H9 (cell line): ENCODE measurements around the gene RAB3IL1. TPM values are rescaled to one million over a fixed set of nuclear protein-coding genes. Genes with fewer than 3 reads are reported as not detected.

Source experiments
- DNase-seq: peaks from one replicate; pipeline ENCODE4 v3.0.0-alpha.2; 2017
- H2AFZ ChIP-seq: one replicate; pipeline ENCODE4 v1.6.1; 2013; ENCODE audit warnings: mild to moderate bottlenecking, low read length, control low read depth, moderate library complexity
- H2AK5ac ChIP-seq: 2 replicates; pipeline ENCODE4 v1.6.1; 2013; ENCODE audit warnings: low read length, control low read depth, mixed read lengths; ENCODE audit not compliant: insufficient read length
- H2BK120ac ChIP-seq: one replicate; pipeline ENCODE4 v1.6.1; 2013; ENCODE audit warnings: low read depth, mild to moderate bottlenecking, low read length, control low read depth, inconsistent platforms; ENCODE audit not compliant: poor library complexity, severe bottlenecking
- H2BK12ac ChIP-seq: 2 replicates; pipeline ENCODE4 v1.6.1; 2013; ENCODE audit warnings: low read length, control low read depth, mixed read lengths, low read depth; ENCODE audit not compliant: insufficient read length
- H2BK15ac ChIP-seq: 2 replicates; pipeline ENCODE4 v1.6.1; 2013; ENCODE audit warnings: low read depth, low read length, control low read depth
- H2BK20ac ChIP-seq: one replicate; pipeline ENCODE4 v1.6.1; 2013; ENCODE audit warnings: low read depth, mild to moderate bottlenecking, low read length, control low read depth, inconsistent platforms; ENCODE audit not compliant: poor library complexity, severe bottlenecking
- H2BK5ac ChIP-seq: 2 replicates; pipeline ENCODE4 v1.6.1; 2013; ENCODE audit warnings: low read length, control low read depth, mixed read lengths; ENCODE audit not compliant: insufficient read length
- H3K14ac ChIP-seq: 2 replicates; pipeline ENCODE4 v1.6.1; 2013; ENCODE audit warnings: low read length, control low read depth; ENCODE audit not compliant: insufficient read depth
- H3K18ac ChIP-seq: 2 replicates; pipeline ENCODE4 v1.6.1; 2013; ENCODE audit warnings: low read depth, mild to moderate bottlenecking, mixed read lengths, low read length, control low read depth; ENCODE audit not compliant: insufficient read length
- H3K23ac ChIP-seq: 2 replicates; pipeline ENCODE4 v1.6.1; 2013; ENCODE audit warnings: low read length, control low read depth, mixed read lengths, low read depth; ENCODE audit not compliant: insufficient read length
- H3K23me2 ChIP-seq: 2 replicates; pipeline ENCODE4 v1.6.1; 2013; ENCODE audit warnings: low read depth, mild to moderate bottlenecking, mixed read lengths, low read length, control low read depth; ENCODE audit not compliant: insufficient read length, poor library complexity, severe bottlenecking
- H3K27ac ChIP-seq: 2 replicates; pipeline ENCODE4 v1.5.1; 2013; ENCODE audit warnings: low read length, control low read depth, mixed read lengths, low read depth; ENCODE audit not compliant: insufficient read length
- H3K27me3 ChIP-seq: 2 replicates; pipeline ENCODE4 v1.6.1; 2013; ENCODE audit warnings: low read length, control low read depth, inconsistent platforms; ENCODE audit not compliant: insufficient read depth
- H3K4ac ChIP-seq: 2 replicates; pipeline ENCODE4 v1.6.1; 2013; ENCODE audit warnings: low read depth, mild to moderate bottlenecking, control low read depth, inconsistent platforms, low read length, moderate library complexity
- H3K4me1 ChIP-seq: 2 replicates; pipeline ENCODE4 v1.6.1; 2013; ENCODE audit warnings: low read length, control low read depth, inconsistent platforms; ENCODE audit not compliant: insufficient read depth
- H3K4me2 ChIP-seq: 2 replicates; pipeline ENCODE4 v1.6.1; 2013; ENCODE audit warnings: low read length, control low read depth, mixed read lengths; ENCODE audit not compliant: insufficient read length, insufficient read depth
- H3K56ac ChIP-seq: 2 replicates; pipeline ENCODE4 v1.6.1; 2013; ENCODE audit warnings: low read depth, mild to moderate bottlenecking, mixed read lengths, low read length, control low read depth; ENCODE audit not compliant: insufficient read length
- H3K79me1 ChIP-seq: 2 replicates; pipeline ENCODE4 v1.6.1; 2013; ENCODE audit warnings: low read depth, mild to moderate bottlenecking, moderate library complexity, low read length, control low read depth, inconsistent platforms; ENCODE audit not compliant: insufficient read depth, poor library complexity, severe bottlenecking
- H3K79me2 ChIP-seq: 2 replicates; pipeline ENCODE4 v1.6.1; 2013; ENCODE audit warnings: low read length, control low read depth, inconsistent platforms; ENCODE audit not compliant: insufficient read depth
- H3K9ac ChIP-seq: 2 replicates; pipeline ENCODE4 v1.6.1; 2013; ENCODE audit warnings: low read length, control low read depth, mixed read lengths; ENCODE audit not compliant: insufficient read length; ENCODE audit errors: extremely low read depth
- H3K9me3 ChIP-seq: one replicate; pipeline ENCODE4 v1.6.1; 2013; ENCODE audit warnings: low read depth, low read length, inconsistent platforms; ENCODE audit not compliant: control insufficient read depth
- H3T11ph ChIP-seq: one replicate; pipeline ENCODE4 v1.6.1; 2013; ENCODE audit warnings: mild to moderate bottlenecking, low read length, control low read depth, inconsistent platforms
- H4K20me1 ChIP-seq: one replicate; pipeline ENCODE4 v1.6.1; 2013; ENCODE audit not compliant: control insufficient read depth, insufficient read length, insufficient read depth
- H4K5ac ChIP-seq: 2 replicates; pipeline ENCODE4 v1.6.1; 2013; ENCODE audit warnings: low read depth, mild to moderate bottlenecking, mixed read lengths, low read length, control low read depth; ENCODE audit not compliant: insufficient read length
- H4K8ac ChIP-seq: replicated peaks from 2 replicates; pipeline ENCODE4 v1.6.1; 2013; ENCODE audit warnings: low read length, control low read depth, mixed read lengths, low read depth; ENCODE audit not compliant: insufficient read length
- H4K91ac ChIP-seq: 2 replicates; pipeline ENCODE4 v1.6.1; 2013; ENCODE audit warnings: low read depth, mild to moderate bottlenecking, moderate library complexity, mixed read lengths, low read length, control low read depth; ENCODE audit not compliant: insufficient read length
- H3K27ac Mint-ChIP-seq, 3 experiments: 2 replicates in 2 of 3; 3 replicates in 1 of 3; pipeline ENCODE4 v1.8.0; 2020 to 2021; ENCODE audit warnings: mixed read lengths in 3 of 3, mild to moderate bottlenecking in 1 of 3, moderate library complexity in 1 of 3
- H3K27me3 Mint-ChIP-seq: 2 replicates; pipeline ENCODE4 v1.8.0; 2021; ENCODE audit warnings: low read depth, mild to moderate bottlenecking, moderate library complexity, mixed read lengths
- H3K36me3 Mint-ChIP-seq, 3 experiments: 2 replicates in 2 of 3; 3 replicates in 1 of 3; pipeline ENCODE4 v1.8.0; 2020 to 2021; ENCODE audit warnings: low read depth in 3 of 3, mixed read lengths in 3 of 3; ENCODE audit not compliant: insufficient read depth in 1 of 3
- H3K4me1 Mint-ChIP-seq, 2 experiments: 2 replicates each; pipeline ENCODE4 v1.8.0; 2020; ENCODE audit warnings: mixed read lengths in 2 of 2
- H3K4me3 Mint-ChIP-seq, 2 experiments: 2 replicates in 1 of 2; 3 replicates in 1 of 2; pipeline ENCODE4 v1.8.0; 2020 to 2021; ENCODE audit warnings: mild to moderate bottlenecking in 2 of 2, mixed read lengths in 2 of 2, moderate library complexity in 1 of 2
- H3K9me3 Mint-ChIP-seq, 2 experiments: 2 replicates in 1 of 2; 3 replicates in 1 of 2; pipeline ENCODE4 v1.8.0; 2020; ENCODE audit warnings: mild to moderate bottlenecking in 2 of 2, mixed read lengths in 2 of 2, moderate library complexity in 1 of 2
- CTCF ChIP-seq: fragments of 200-600 bp; sonication (generic); conservative IDR thresholded peaks from 3 replicates; pipeline ENCODE4 v1.8.0; 2021; ENCODE audit warnings: antibody characterized with exemption, mild to moderate bottlenecking
- WGBS: extraction: QIAGEN DNeasy Blood & Tissue Kit; methylation state at CpG from one replicate; pipeline ENCODE4 v1.1.7; 2013; ENCODE audit warnings: missing lambda C conversion rate, low lambda C conversion rate, mixed read lengths; ENCODE audit not compliant: insufficient read length; ENCODE audit errors: extremely low coverage; 5-methylcytosine and 5-hydroxymethylcytosine counted together
- total RNA-seq: library from RNA; stranded (reverse); gene quantifications from 2 replicates; pipeline ENCODE4 v1.2.1, GENCODE V29; 2021

RAB3IL1 gene
- total RNA-seq, 1 experiment from 2014 or later, result 2.4 TPM

- Histone ChIP-seq H3K23ac (no peak overlapping the region), H2BK120ac (no peak overlapping the region), H3K9ac (no peak overlapping the region), H4K5ac (no peak overlapping the region), H2BK15ac (no peak overlapping the region), H3K23me2 (no peaks in the 10 kb centered on the region), H3K4me1 (no peaks in the 10 kb centered on the region), H3K79me1 (no peaks in the 10 kb centered on the region), H4K91ac (no peak overlapping the region), H3K4me2 (no peak overlapping the region), H3K14ac (no peak overlapping the region), H3T11ph (no peak overlapping the region), H3K4ac (no peak overlapping the region), H3K9me3 (no peaks in the 10 kb centered on the region), H2BK5ac (peak overlapping the region; percentile 58), H3K56ac (no peak overlapping the region), H2BK20ac (no peak overlapping the region), H2BK12ac (no peak overlapping the region), H3K27me3 (no peaks in the 10 kb centered on the region), H2AFZ (no peak overlapping the region), H3K18ac (no peak overlapping the region), H4K20me1 (no peaks in the 10 kb centered on the region), H3K27ac (no peak overlapping the region), H2AK5ac (no peak overlapping the region), H4K8ac (peak overlapping the region; percentile 33), H3K79me2 (no peaks in the 10 kb centered on the region)
- H3K27me3 Mint-ChIP-seq, result no peaks in the 10 kb centered on the region
- no peak overlapping the region for H3K4me3 Mint-ChIP-seq
- H3K9me3 Mint-ChIP-seq, result no peaks in the 10 kb centered on the region; a peak in 1 of 5 replicates
- WGBS, result no CpG with 5 or more reads among the region's 12 CpGs
- H3K4me1 Mint-ChIP-seq, result no peaks in the 10 kb centered on the region
- peaks cover 57 to 81% (median 70%) of the 10 kb centered on the region in 3 experiments for H3K36me3 Mint-ChIP-seq
- TF ChIP-seq CTCF, result no peak
- DNase-seq, result no peak
- H3K27ac Mint-ChIP-seq, result peak overlapping the region in 2 of 3 experiments; percentile 65 to 76; a peak in 1 of 7 replicates
Measured at GRCh38 chr11:61855939-61856680, 61.3 kb downstream of the RAB3IL1 start.
